MM.1S (cell line): ENCODE results near the gene GLCCI1.

Experiments
- DNase-seq: peaks from one replicate; pipeline ENCODE4 v3.0.0-alpha.2; 2015
- H2AFZ ChIP-seq: fragments of 300-600 bp; sonication (generic); 2 replicates; pipeline ENCODE4 v1.6.0; 2016; ENCODE audit warnings: antibody characterized with exemption, low read length
- H3F3A ChIP-seq: fragments of 300-600 bp; sonication (generic); 2 replicates; pipeline ENCODE4 v1.6.1; 2016; ENCODE audit warnings: mild to moderate bottlenecking, antibody characterized with exemption, low read length, moderate library complexity, mixed read lengths; ENCODE audit not compliant: insufficient read depth
- H3K27ac ChIP-seq: fragments of 300-600 bp; sonication (generic); 2 replicates; pipeline ENCODE4 v1.5.1; 2016; ENCODE audit warnings: mild to moderate bottlenecking, low read length
- H3K27me3 ChIP-seq: fragments of 300-600 bp; sonication (generic); replicated peaks from 2 replicates; pipeline ENCODE4 v1.6.0; 2016; ENCODE audit warnings: low read length; ENCODE audit not compliant: insufficient read depth
- H3K36me3 ChIP-seq: fragments of 300-600 bp; sonication (generic); replicated peaks from 2 replicates; pipeline ENCODE4 v1.6.1; 2016; ENCODE audit warnings: mild to moderate bottlenecking, low read length, mixed read lengths; ENCODE audit not compliant: insufficient read depth
- H3K4me1 ChIP-seq: fragments of 300-600 bp; sonication (generic); 2 replicates; pipeline ENCODE4 v1.6.1; 2016; ENCODE audit warnings: low read length, mixed read lengths
- H3K4me2 ChIP-seq: fragments of 300-600 bp; sonication (generic); 2 replicates; pipeline ENCODE4 v1.6.0; 2016; ENCODE audit warnings: low read depth, low read length
- H3K4me3 ChIP-seq: fragments of 300-600 bp; sonication (generic); 2 replicates; pipeline ENCODE4 v1.5.1; 2016; ENCODE audit warnings: low read length, mixed read lengths
- H3K79me2 ChIP-seq: fragments of 300-600 bp; sonication (generic); 2 replicates; pipeline ENCODE4 v1.6.1; 2016; ENCODE audit warnings: mixed run types, low read length, mixed read lengths
- H3K9ac ChIP-seq: fragments of 300-600 bp; sonication (generic); 2 replicates; pipeline ENCODE4 v1.6.1; 2016; ENCODE audit warnings: low read length, mixed read lengths
- H3K9me2 ChIP-seq: fragments of 300-600 bp; sonication (generic); replicated peaks from 2 replicates; pipeline ENCODE4 v1.6.1; 2016; ENCODE audit warnings: mild to moderate bottlenecking, low read length, mixed read lengths; ENCODE audit not compliant: insufficient read depth
- H3K9me3 ChIP-seq: fragments of 300-600 bp; sonication (generic); replicated peaks from 2 replicates; pipeline ENCODE4 v1.6.1; 2016; ENCODE audit warnings: mild to moderate bottlenecking, low read length, mixed read lengths; ENCODE audit not compliant: insufficient read depth
- H4K20me1 ChIP-seq: fragments of 300-600 bp; sonication (generic); 2 replicates; pipeline ENCODE4 v1.6.1; 2016; ENCODE audit warnings: mild to moderate bottlenecking, low read length, moderate library complexity, mixed read lengths; ENCODE audit not compliant: insufficient read depth
- EZH2 ChIP-seq: fragments of 300-600 bp; sonication (generic); optimal IDR thresholded peaks from 2 replicates; pipeline ENCODE3; 2017; ENCODE audit warnings: low read depth, mild to moderate bottlenecking, antibody characterized with exemption, low read length, mixed read lengths
- EZH2phosphoT487 ChIP-seq: fragments of 300-600 bp; sonication (generic); IDR thresholded peaks from 2 replicates; pipeline ENCODE4 v1.6.1; 2018; ENCODE audit warnings: antibody characterized with exemption, low read length
- TF ChIP-seq, protein P1 (sequence below): fragments of 300-600 bp; sonication (generic); IDR thresholded peaks from 2 replicates; pipeline ENCODE4 v1.5.1; 2016; ENCODE audit warnings: antibody characterized with exemption, low read length, mixed read lengths

The GLCCI1 gene

DNA sequence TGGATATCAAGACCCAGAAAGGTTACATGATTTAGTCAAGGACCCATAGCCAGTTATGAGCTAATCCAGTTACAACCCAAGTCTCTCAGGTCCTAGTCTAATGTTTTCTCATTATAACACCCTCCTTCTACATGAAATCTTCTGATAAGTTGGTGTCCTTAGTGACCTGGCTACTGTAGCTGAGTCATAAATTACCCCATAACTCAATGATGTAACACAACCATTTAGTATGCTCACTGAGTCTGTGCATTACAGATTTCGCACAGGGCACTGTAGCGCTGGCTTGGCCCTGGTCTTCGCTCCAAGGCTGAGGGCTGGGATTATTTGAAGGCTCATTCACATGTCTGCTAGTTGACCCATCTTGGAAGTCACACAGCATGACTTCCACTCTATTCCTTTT, 36.0 kb upstream of the GLCCI1 start:
- no peak for TF ChIP-seq EZH2
- TF ChIP-seq EZH2phosphoT487, result no peak
- TF ChIP-seq, protein P1, sequence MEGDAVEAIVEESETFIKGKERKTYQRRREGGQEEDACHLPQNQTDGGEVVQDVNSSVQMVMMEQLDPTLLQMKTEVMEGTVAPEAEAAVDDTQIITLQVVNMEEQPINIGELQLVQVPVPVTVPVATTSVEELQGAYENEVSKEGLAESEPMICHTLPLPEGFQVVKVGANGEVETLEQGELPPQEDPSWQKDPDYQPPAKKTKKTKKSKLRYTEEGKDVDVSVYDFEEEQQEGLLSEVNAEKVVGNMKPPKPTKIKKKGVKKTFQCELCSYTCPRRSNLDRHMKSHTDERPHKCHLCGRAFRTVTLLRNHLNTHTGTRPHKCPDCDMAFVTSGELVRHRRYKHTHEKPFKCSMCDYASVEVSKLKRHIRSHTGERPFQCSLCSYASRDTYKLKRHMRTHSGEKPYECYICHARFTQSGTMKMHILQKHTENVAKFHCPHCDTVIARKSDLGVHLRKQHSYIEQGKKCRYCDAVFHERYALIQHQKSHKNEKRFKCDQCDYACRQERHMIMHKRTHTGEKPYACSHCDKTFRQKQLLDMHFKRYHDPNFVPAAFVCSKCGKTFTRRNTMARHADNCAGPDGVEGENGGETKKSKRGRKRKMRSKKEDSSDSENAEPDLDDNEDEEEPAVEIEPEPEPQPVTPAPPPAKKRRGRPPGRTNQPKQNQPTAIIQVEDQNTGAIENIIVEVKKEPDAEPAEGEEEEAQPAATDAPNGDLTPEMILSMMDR, result no peak

DNA sequence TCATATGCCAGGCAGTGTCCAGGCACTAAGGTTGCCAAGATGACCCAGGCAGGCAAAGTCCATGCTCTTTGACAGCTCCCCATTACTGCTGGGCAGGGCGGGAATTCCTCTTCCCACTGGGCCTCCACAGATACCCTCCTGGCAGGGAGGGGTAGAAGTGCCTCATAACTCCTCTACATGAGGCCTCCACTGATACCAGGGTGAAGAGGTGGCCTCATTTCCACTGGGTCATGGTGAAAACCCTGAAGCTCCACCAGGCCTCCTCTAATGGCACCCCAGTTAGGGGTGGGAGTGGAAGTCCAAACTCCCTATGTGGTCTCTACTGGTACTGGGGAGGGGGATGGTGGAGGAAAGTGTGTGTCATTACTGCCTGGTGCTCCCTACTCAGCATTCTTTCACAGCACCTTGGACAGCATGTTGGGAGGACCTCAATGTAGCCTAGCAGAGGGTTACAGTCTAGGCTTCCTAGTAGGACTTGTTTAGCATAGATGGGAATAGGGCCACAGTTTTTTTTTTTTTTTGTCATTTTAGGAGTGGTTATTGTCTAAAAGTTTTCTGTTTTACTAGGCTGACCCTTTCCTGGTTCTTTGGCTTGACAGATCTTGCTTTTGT, 34.6 kb upstream of the GLCCI1 start:
- Histone ChIP-seq H3K36me3 (no peaks in the 10 kb centered on the region), H3K4me1 (no peaks in the 10 kb centered on the region), H3K9ac (no peak overlapping the region), H4K20me1 (no peaks in the 10 kb centered on the region), H3K9me3 (no peaks in the 10 kb centered on the region), H3K27ac (no peak overlapping the region), H3K79me2 (no peaks in the 10 kb centered on the region), H2AFZ (no peak overlapping the region), H3K27me3 (no peaks in the 10 kb centered on the region), H3F3A (no peaks in the 10 kb centered on the region), H3K4me2 (no peak overlapping the region), H3K9me2 (no peaks in the 10 kb centered on the region), H3K4me3 (no peak overlapping the region)
- TF ChIP-seq, protein P1, result no peak
- TF ChIP-seq EZH2phosphoT487, result no peak
- no peak for TF ChIP-seq EZH2
- DNase-seq, result no peak

More for the DNA sequence above, 36.0 kb upstream of the GLCCI1 start:
- no peaks in the 10 kb centered on the region for H3K4me1 ChIP-seq
- no peaks in the 10 kb centered on the region for H3K36me3 ChIP-seq
- no peaks in the 10 kb centered on the region for H4K20me1 ChIP-seq
- no peaks in the 10 kb centered on the region for H3K9me3 ChIP-seq
- H3K9me2 ChIP-seq, result no peaks in the 10 kb centered on the region
- H3K27ac ChIP-seq, result no peak overlapping the region
- H3K27me3 ChIP-seq, result no peaks in the 10 kb centered on the region
- no peak overlapping the region for H3K9ac ChIP-seq
- DNase-seq, result no peak
- no peak overlapping the region for H2AFZ ChIP-seq
- H3K4me3 ChIP-seq, result no peak overlapping the region
- H3F3A ChIP-seq, result no peaks in the 10 kb centered on the region
- H3K79me2 ChIP-seq, result no peaks in the 10 kb centered on the region
- no peak overlapping the region for H3K4me2 ChIP-seq

DNA sequence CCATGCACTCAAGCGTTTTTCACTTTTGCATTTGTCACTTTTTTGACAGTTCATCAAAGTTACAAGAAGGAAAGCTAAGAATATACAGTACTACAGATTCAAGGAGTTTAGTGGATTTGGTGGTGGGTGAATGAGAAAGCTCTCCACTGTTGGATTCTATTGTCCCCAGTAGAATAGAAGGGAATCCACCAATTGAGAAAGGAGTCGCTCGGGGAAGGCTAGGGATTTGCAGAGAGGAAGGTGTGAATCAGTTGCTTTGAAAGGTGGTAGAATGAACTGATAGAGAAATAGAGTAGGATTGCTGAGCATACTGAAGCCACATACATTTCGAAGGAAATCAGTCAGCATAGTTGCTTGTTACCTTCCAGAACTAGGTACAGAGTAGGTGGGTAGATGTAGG, 33.7 kb upstream of the GLCCI1 start:
- no peaks in the 10 kb centered on the region for H4K20me1 ChIP-seq
- no peak overlapping the region for H3K4me3 ChIP-seq
- no peaks in the 10 kb centered on the region for H3K9me3 ChIP-seq
- no peak for TF ChIP-seq EZH2phosphoT487
- TF ChIP-seq, protein P1, result no peak
- no peak for TF ChIP-seq EZH2
- H3K79me2 ChIP-seq, result no peaks in the 10 kb centered on the region
- H3K4me2 ChIP-seq, result no peak overlapping the region
- H2AFZ ChIP-seq, result no peak overlapping the region
- no peaks in the 10 kb centered on the region for H3K4me1 ChIP-seq
- H3F3A ChIP-seq, result no peaks in the 10 kb centered on the region
- no peaks in the 10 kb centered on the region for H3K9me2 ChIP-seq
- no peaks in the 10 kb centered on the region for H3K27me3 ChIP-seq
- H3K36me3 ChIP-seq, result no peaks in the 10 kb centered on the region
- DNase-seq, result no peak
- no peak overlapping the region for H3K9ac ChIP-seq
- H3K27ac ChIP-seq, result no peak overlapping the region
